GM10266 (cell line): ENCODE measurements around the gene ENO2.
"Not testable (repeated sequence)": the region's sequence is repeated elsewhere in the genome, so short reads cannot be mapped to it uniquely, and the experiment has no call there.

ENCODE experiments used
- DNase-seq: peaks from one replicate; pipeline ENCODE4 v3.0.0; 2012; ENCODE audit errors: extremely low spot score
- TF ChIP-seq, protein P1 (sequence below): IDR thresholded peaks from 2 replicates; pipeline ENCODE4 v1.5.1; 2012; ENCODE audit warnings: mild to moderate bottlenecking, low read depth; ENCODE audit not compliant: control insufficient read depth, insufficient read depth; ENCODE audit errors: missing control alignments

Gene ENO2

GRCh38 chr12:6869049-6870021 is 45.0 kb upstream of the ENO2 start:
- TF ChIP-seq, protein P1, sequence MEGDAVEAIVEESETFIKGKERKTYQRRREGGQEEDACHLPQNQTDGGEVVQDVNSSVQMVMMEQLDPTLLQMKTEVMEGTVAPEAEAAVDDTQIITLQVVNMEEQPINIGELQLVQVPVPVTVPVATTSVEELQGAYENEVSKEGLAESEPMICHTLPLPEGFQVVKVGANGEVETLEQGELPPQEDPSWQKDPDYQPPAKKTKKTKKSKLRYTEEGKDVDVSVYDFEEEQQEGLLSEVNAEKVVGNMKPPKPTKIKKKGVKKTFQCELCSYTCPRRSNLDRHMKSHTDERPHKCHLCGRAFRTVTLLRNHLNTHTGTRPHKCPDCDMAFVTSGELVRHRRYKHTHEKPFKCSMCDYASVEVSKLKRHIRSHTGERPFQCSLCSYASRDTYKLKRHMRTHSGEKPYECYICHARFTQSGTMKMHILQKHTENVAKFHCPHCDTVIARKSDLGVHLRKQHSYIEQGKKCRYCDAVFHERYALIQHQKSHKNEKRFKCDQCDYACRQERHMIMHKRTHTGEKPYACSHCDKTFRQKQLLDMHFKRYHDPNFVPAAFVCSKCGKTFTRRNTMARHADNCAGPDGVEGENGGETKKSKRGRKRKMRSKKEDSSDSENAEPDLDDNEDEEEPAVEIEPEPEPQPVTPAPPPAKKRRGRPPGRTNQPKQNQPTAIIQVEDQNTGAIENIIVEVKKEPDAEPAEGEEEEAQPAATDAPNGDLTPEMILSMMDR, result peak; percentile 84
- DNase-seq, result peak; percentile 85

DNA sequence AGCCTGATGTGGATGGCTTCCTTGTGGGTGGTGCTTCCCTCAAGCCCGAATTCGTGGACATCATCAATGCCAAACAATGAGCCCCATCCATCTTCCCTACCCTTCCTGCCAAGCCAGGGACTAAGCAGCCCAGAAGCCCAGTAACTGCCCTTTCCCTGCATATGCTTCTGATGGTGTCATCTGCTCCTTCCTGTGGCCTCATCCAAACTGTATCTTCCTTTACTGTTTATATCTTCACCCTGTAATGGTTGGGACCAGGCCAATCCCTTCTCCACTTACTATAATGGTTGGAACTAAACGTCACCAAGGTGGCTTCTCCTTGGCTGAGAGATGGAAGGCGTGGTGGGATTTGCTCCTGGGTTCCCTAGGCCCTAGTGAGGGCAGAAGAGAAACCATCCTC is 44.1 kb upstream of the ENO2 start:
- not testable (repeated sequence) for DNase-seq

GRCh38 chr12:6871052-6871957 is 43.1 kb upstream of the ENO2 start:
- peak; percentile 57 for DNase-seq
- TF ChIP-seq, protein P1, result no peak

DNA sequence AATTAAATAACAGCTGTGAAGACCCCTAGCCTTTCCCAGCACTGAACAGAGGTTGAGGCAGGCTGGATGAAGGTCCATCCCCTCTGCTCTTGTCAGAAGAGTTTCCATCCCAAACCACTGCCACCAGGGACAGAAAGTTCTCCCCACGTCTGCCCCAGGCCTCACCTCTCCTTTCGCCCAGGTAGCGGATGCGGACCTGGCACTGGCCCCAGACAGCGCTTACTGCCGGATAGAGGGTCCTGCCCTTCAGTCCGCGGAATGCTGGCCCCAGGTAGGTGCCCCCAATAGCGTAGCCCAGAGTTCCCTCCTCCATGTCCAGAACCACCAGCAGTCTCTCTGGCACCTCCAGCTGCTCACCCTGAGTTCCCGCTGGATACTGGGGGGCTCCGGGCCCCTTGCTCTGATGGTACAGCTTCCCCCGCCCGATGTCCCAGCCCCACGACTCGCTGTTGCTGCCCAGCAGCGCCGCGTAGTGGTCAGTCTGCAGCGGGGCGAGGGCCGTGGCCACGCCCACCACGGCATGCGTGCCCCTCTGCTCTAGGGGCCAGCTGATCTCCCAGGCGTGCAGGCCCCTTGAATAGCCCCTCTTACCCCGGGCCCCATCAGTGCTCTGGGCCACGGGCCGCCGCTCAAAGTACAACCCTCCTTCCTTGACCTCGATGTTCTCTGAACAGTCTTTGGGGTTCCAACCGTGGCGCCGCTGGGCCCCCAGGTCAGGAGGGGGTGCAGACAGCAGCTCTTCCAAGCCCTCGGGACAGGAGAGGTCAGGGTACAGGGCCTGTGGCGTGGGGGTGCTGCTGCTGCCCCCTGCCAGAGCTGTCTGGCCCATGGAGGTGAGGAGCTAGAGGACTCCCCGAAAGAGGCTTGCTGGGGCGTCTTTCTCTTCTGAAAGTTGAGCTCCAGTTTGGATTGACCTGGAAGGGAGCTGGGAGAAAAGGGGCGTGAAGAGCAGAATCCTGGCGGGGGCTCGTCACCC is 42.0 kb upstream of the ENO2 start:
- peak; percentile 90 for DNase-seq
- TF ChIP-seq, protein P1, result peak; percentile 100

- DNase-seq, result peak; percentile 97
- TF ChIP-seq, protein P1, result no peak
Measured at GRCh38 chr12:6873094-6874014, 41.0 kb upstream of the ENO2 start, which contains the start of gene SPSB2. TSS of gene SPSB2 (minus strand) at chr12:6873303. CDS start at chr12:6872901, 402 bp downstream.

GRCh38 chr12:6874015-6874368 is 40.4 kb upstream of the ENO2 start:
- not testable (repeated sequence) for DNase-seq

- not testable (repeated sequence) for DNase-seq
Measured at GRCh38 chr12:6879824-6880223, 34.6 kb upstream of the ENO2 start.
